Astrocyte (in vitro differentiated cells and primary cell): ENCODE results near the gene LACTB. TPM values are rescaled to one million over a fixed set of nuclear protein-coding genes. Genes with fewer than 3 reads are reported as not detected.
A peak's percentile ranks its signal among the peaks of the same experiment; 100 is the strongest.
"Not testable (repeated sequence)": the region's sequence is repeated elsewhere in the genome, so short reads cannot be mapped to it uniquely, and the experiment has no call there.

ENCODE experiments used
- DNase-seq: peaks from one replicate; pipeline ENCODE4 v3.0.0-alpha.2; 2010; ENCODE audit warnings: low read depth
- FAIRE-seq: peaks from 2 replicates; lab custom pipeline; 2011; peaks lifted over from hg19 to GRCh38; lab: Jason Lieb, UNC
- H2AFZ ChIP-seq: 2 replicates; pipeline ENCODE4 v1.6.0; 2012; ENCODE audit warnings: low read depth, low read length, inconsistent platforms
- H3K27ac ChIP-seq: 2 replicates; pipeline ENCODE4 v1.5.1; 2011; ENCODE audit warnings: low read depth, low read length, inconsistent platforms
- H3K27me3 ChIP-seq: 2 replicates; pipeline ENCODE4 v1.6.0; 2011; ENCODE audit warnings: low read length, inconsistent platforms; ENCODE audit not compliant: insufficient read depth
- H3K36me3 ChIP-seq: 2 replicates; pipeline ENCODE4 v1.5.1; 2011; ENCODE audit warnings: low read length, inconsistent platforms; ENCODE audit not compliant: insufficient read depth
- H3K4me1 ChIP-seq: 2 replicates; pipeline ENCODE4 v1.5.1; 2011; ENCODE audit warnings: low read length, inconsistent platforms; ENCODE audit not compliant: insufficient read depth
- H3K4me2 ChIP-seq: 2 replicates; pipeline ENCODE4 v1.6.0; 2012; ENCODE audit warnings: low read length, inconsistent platforms
- H3K4me3 ChIP-seq: 2 replicates; pipeline ENCODE4 v1.5.1; 2011; ENCODE audit warnings: low read depth, mild to moderate bottlenecking, low read length, inconsistent platforms; ENCODE audit not compliant: insufficient read depth
- H3K79me2 ChIP-seq: 2 replicates; pipeline ENCODE4 v1.6.0; 2012; ENCODE audit warnings: mild to moderate bottlenecking, low read length, inconsistent platforms; ENCODE audit not compliant: insufficient read depth
- H3K9ac ChIP-seq: 2 replicates; pipeline ENCODE4 v1.6.0; 2012; ENCODE audit warnings: mild to moderate bottlenecking, low read length, inconsistent platforms
- H3K9me3 ChIP-seq: 2 replicates; pipeline ENCODE4 v1.5.1; 2012; ENCODE audit warnings: low read depth, mild to moderate bottlenecking, low read length, inconsistent platforms; ENCODE audit not compliant: insufficient read depth
- H4K20me1 ChIP-seq: 2 replicates; pipeline ENCODE4 v1.6.0; 2012; ENCODE audit warnings: low read length, inconsistent platforms; ENCODE audit not compliant: insufficient read depth
- H3K27ac Mint-ChIP-seq: one replicate; pipeline ENCODE4 v1.8.0; 2021; ENCODE audit warnings: mild to moderate bottlenecking, mixed read lengths; ENCODE audit not compliant: unreplicated experiment
- H3K27me3 Mint-ChIP-seq: one replicate; pipeline ENCODE4 v1.8.0; 2021; ENCODE audit warnings: low read depth, mixed read lengths; ENCODE audit not compliant: unreplicated experiment
- H3K36me3 Mint-ChIP-seq: one replicate; pipeline ENCODE4 v1.8.0; 2021; ENCODE audit warnings: low read depth, mixed read lengths; ENCODE audit not compliant: unreplicated experiment
- H3K4me1 Mint-ChIP-seq: one replicate; pipeline ENCODE4 v1.8.0; 2021; ENCODE audit warnings: low read depth, mixed read lengths; ENCODE audit not compliant: unreplicated experiment
- H3K4me3 Mint-ChIP-seq: one replicate; pipeline ENCODE4 v1.8.0; 2021; ENCODE audit warnings: mild to moderate bottlenecking, moderate library complexity, mixed read lengths; ENCODE audit not compliant: unreplicated experiment
- H3K9me3 Mint-ChIP-seq: one replicate; pipeline ENCODE4 v1.8.0; 2021; ENCODE audit warnings: mild to moderate bottlenecking, mixed read lengths; ENCODE audit not compliant: unreplicated experiment
- CTCF ChIP-seq: IDR thresholded peaks from 2 replicates; pipeline ENCODE4 v1.5.1; 2011; ENCODE audit warnings: low read depth, mild to moderate bottlenecking, inconsistent platforms, low read length, moderate library complexity; ENCODE audit not compliant: insufficient read depth
- EZH2 ChIP-seq: IDR thresholded peaks from 2 replicates; pipeline ENCODE4 v1.6.1; 2012; ENCODE audit warnings: mild to moderate bottlenecking, low read length, inconsistent platforms; ENCODE audit not compliant: insufficient read depth
- total RNA-seq: library from RNA; stranded (reverse); gene quantifications from 2 replicates; pipeline ENCODE4 v1.2.1, GENCODE V29; 2021

The LACTB gene
- total RNA-seq, 1 donor from 2014 or later, result 29.8 TPM

GRCh38 chr15:63103416-63103815, 18.2 kb upstream of the LACTB start:
- no peak overlapping the region for H3K27ac ChIP-seq
- no peak overlapping the region for H2AFZ ChIP-seq
- H3K4me3 Mint-ChIP-seq, result no peak overlapping the region
- H3K9me3 Mint-ChIP-seq, result peaks cover 3% of the 10 kb centered on the region
- no peaks in the 10 kb centered on the region for H3K27me3 Mint-ChIP-seq
- no peaks in the 10 kb centered on the region for H3K36me3 ChIP-seq
- DNase-seq (no peak), FAIRE-seq (no peak)
- H3K4me1 Mint-ChIP-seq, result peaks cover 15% of the 10 kb centered on the region
- H3K4me3 ChIP-seq, result no peak overlapping the region
- H3K9me3 ChIP-seq, result no peaks in the 10 kb centered on the region
- no peak overlapping the region for H3K9ac ChIP-seq
- H3K4me2 ChIP-seq, result no peak overlapping the region
- H3K79me2 ChIP-seq, result no peaks in the 10 kb centered on the region
- no peak overlapping the region for H3K27ac Mint-ChIP-seq
- peaks cover 2% of the 10 kb centered on the region for H3K36me3 Mint-ChIP-seq
- no peaks in the 10 kb centered on the region for H4K20me1 ChIP-seq
- peaks cover 11% of the 10 kb centered on the region for H3K4me1 ChIP-seq
- no peaks in the 10 kb centered on the region for H3K27me3 ChIP-seq
- TF ChIP-seq CTCF (no peak), EZH2 (no peak)

- no peaks in the 10 kb centered on the region for H3K9me3 ChIP-seq
- no peaks in the 10 kb centered on the region for H4K20me1 ChIP-seq
- peaks cover 25% of the 10 kb centered on the region for H3K4me1 Mint-ChIP-seq
- H3K9me3 Mint-ChIP-seq, result peaks cover 5% of the 10 kb centered on the region
- no peak overlapping the region for H3K4me3 ChIP-seq
- TF ChIP-seq CTCF (no peak), EZH2 (no peak)
- no peaks in the 10 kb centered on the region for H3K79me2 ChIP-seq
- H3K9ac ChIP-seq, result no peak overlapping the region
- peaks cover 2% of the 10 kb centered on the region for H3K36me3 Mint-ChIP-seq
- FAIRE-seq, result no peak
- no peak overlapping the region for H3K4me3 Mint-ChIP-seq
- peaks cover 16% of the 10 kb centered on the region for H3K4me1 ChIP-seq
- peak overlapping the region; percentile 59 for H3K27ac Mint-ChIP-seq
- no peaks in the 10 kb centered on the region for H3K27me3 Mint-ChIP-seq
- no peak overlapping the region for H3K4me2 ChIP-seq
- no peaks in the 10 kb centered on the region for H3K36me3 ChIP-seq
- no peak overlapping the region for H2AFZ ChIP-seq
- peak; percentile 46 for DNase-seq
- no peaks in the 10 kb centered on the region for H3K27me3 ChIP-seq
- H3K27ac ChIP-seq, result no peak overlapping the region
These were observed 16.9 kb upstream of the LACTB start for GRCh38 chr15:63104727-63105126.

- H3K27me3 ChIP-seq, H3K79me2 ChIP-seq, H4K20me1 ChIP-seq, DNase-seq, H3K27ac ChIP-seq, H2AFZ ChIP-seq, H3K36me3 ChIP-seq, H3K36me3 Mint-ChIP-seq, FAIRE-seq, H3K9me3 Mint-ChIP-seq, H3K9ac ChIP-seq, H3K4me2 ChIP-seq, H3K27me3 Mint-ChIP-seq, H3K4me3 Mint-ChIP-seq, H3K4me3 ChIP-seq, H3K9me3 ChIP-seq: not testable (repeated sequence)
- Mint-ChIP-seq H3K27ac (peak overlapping the region; percentile 4), H3K4me1 (peaks cover 32% of the 10 kb centered on the region)
- peaks cover 21% of the 10 kb centered on the region for H3K4me1 ChIP-seq
These were observed 16.3 kb upstream of the LACTB start for GRCh38 chr15:63105354-63105753.
